Activated CD4-positive, alpha-beta T cell treated with anti-CD3 and anti-CD28 coated beads for 4 hours (primary cell): ENCODE measurements around the gene KPNA2.
"Not testable (repeated sequence)": the region's sequence is repeated elsewhere in the genome, so short reads cannot be mapped to it uniquely, and the experiment has no call there.

ENCODE experiments used
- DNase-seq, 2 donors: peaks; one replicate each; pipeline ENCODE4 v3.0.0-alpha.2; 2020

KPNA2 gene

DNA sequence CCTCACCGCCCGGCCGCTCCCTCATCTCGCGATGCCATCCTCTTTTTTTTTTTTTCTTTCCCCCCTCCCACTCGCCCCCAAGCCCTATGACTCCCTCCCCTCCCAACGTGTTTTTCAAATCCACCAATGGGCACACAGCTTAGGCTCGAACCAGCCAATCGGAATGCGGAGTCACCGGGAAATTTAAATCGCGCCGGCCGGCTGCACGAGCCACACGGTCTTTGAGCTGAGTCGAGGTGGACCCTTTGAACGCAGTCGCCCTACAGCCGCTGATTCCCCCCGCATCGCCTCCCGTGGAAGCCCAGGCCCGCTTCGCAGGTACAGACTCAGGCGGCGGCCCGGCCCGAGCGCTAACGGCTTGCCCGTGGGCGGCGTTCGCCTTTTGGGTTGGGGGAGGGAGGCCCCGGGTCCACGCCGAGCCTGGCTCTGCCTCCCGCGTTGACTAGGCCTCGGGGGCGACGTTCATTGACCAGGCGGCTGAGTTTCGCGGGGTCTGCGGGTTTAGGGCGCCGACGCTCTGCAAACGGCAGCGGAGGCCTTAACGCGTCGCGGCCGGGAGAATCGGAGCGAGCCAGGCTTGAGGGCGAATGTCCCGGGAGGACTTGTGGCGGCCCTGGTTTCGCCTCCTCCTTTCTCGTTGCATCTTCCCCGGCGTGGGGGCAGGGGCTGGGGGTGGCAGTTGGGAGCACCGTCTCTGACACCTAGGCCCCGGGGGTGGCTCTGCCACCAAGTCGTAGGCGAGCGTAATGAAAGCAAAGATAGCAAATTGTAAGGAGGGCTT is at the start of gene KPNA2:
KPNA2 (plus strand) TSS at position 213 of the 781 bp plus-strand sequence. CDS start 1,398 bp downstream, outside the sequence.
- DNase-seq = peak; percentile 87 to 91

DNA sequence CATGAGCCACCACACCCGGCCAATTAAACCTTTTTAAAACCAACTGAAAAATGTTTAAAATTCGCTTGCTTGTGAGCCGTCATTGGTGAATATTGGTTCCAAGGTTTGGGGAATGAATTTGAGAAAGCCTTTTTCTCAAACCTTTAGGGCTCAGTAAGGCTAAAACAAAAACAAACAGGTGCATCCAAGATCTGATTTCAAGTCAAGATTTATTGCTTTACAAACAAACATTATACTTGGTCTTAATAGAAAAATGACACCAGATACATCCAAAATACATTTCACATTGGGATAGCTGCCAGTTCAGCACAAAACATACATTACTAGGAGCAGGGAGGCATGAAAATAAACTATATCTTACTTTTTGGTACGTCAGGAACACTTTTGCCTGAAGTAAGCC is 44.6 kb upstream of the KPNA2 start:
- DNase-seq = no peak

DNA sequence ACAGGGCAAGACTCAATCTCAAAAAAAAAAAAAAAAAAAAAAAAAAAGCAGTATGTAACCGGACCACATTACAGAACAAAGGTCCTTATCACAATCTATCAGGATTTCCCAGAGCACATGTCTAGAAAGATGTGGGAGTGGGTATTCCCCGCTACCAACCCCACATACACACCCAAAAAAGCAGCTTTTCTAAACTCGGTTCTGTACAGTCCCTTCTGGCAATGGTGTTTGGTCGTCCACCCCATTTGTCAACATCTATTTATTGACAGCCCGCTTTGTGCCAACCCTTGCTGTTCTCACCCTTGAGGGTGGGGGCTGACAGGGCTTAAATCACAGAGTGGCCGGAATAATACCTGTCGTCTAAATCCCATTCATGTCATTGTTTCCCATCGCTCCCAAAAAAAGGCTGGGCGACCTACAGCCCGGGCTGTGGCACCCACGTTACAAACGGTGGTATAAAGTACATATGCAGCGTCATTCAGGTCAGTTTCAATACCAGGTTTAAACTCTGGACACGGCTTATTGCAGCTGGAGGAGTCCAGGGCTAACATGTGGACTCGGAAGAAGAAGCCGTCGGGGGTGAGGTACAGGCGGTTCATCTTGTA is 42.9 kb upstream of the KPNA2 start:
- DNase-seq = no peak

DNA sequence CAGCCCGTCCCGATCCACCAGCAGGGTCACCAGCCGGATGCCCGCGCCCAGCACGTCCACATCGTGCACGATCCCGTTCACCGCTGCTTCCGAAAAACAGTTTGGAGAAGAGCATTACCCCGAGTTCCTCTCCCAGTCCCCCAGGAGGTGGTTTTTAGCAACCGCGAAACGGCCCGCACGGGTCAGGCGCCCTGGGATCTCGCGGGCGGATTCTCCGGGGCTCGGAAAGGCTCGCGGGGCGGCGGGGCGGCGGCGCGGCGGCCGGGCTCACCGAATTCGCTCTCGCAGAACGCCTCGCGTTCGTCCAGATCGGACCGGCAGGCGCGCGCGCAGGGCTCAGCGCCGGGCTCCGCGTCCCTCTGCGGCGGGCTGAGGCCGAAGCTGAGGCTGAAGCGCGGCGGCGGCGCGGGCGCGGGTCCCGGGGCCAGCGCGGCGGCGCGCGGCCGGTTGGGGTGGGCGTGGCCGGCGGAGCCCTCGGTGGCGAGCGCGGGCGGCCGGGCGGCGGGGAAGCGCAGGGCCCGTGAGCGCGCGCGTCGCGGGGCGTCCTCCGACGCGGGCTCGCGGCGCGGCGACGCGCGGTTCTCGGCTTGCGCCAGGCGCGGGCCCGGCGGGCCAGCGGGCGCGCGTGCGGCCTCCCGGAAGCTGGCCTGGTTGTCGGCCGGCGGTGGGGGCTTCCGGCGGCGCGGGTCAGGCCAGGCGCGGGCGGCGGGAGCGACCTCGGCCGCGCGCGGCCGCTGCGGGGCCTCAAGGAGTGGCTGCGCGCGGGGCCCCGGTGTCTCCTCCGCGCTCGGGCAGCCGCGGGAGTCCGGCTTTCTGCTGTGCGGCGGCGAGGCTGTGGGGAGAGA is 42.2 kb upstream of the KPNA2 start:
- DNase-seq = peak; percentile 61 to 63

DNA sequence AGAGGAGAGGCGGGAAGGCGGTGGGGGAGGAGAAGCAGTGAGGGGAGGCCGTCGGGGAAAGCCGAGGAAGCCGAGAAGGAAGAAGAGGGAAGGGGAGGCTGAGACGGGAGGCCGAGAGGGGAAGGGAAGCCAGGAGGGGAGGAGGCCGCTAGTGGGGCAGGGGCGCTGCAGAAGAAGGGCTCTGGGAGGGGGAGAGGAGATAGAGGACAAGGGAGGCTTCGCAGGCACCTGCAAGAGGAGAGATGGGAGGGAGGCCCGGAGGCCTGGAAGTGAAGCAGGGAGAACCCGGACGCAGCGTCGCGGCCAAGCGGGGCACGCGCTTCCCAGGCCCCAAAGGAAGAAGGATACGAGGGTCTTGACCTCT is 41.6 kb upstream of the KPNA2 start:
- no peak for DNase-seq

DNA sequence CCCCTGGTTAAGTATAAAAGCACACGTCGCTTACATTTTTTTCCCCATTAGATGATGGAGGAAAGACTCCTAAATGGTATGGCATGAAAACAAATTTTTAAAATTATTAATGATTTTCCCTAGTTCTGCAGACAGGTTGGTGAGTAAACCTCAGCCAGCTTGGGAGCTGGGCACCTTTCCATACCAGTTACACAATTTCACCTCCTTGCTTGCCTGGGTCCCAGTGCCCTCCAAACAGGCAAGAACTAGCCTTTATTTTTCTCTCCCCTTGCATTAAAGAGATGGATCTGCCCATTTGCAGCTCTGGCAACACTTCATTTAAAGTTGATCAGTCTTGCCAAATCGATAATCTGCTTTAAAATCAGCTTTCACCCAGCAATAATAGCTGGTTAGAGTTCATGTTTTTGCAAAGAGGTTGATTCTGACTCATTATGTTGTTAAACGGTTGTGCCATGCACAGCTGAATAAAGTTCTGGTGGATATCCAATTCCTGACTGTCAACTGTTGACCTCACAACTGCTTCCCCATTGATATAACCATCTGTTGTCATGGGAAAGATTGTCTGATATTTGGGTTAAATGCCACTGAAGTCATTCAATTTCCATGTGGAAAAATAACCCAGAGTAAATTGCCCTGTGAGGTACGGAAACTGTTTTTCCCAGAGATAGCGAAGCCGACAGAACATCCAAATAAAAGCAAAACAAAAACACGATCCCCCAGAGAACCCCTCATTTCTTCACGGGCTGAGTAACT is 40.5 kb upstream of the KPNA2 start:
- no peak for DNase-seq

DNA sequence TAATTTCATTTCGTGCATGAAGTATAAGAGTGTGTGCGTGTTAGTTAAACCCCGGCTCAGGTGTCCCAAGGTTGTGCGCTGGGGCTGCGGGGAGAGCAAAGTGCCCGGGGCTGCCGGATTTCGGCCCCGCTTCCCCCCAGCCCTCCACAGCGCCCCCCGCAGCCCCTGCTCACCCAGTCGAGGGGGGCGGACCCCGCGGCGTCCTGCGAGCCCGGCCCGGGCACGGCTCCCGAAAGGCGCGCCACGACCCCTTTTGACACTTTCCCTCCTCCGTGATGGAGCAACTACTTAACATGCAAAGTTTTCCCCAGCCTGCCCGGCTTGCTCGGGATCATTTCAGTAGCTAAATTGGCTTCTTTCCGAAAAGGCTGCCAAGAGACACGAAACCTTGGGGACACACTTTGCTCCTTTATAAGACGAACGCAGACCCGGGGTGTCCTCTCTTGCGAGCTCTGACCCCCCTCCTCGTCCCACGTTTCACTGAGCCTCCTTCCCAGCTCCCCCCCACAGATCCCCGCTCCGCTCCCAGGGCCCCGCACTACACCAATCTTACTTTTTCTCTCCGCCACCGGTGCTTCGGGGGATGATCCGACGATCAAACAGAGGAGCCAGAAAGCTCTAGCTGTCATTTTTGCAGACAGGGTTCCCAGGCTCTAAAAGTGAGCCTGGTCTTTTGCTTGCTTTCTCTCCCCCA is 39.8 kb upstream of the KPNA2 start:
- DNase-seq = no peak

DNA sequence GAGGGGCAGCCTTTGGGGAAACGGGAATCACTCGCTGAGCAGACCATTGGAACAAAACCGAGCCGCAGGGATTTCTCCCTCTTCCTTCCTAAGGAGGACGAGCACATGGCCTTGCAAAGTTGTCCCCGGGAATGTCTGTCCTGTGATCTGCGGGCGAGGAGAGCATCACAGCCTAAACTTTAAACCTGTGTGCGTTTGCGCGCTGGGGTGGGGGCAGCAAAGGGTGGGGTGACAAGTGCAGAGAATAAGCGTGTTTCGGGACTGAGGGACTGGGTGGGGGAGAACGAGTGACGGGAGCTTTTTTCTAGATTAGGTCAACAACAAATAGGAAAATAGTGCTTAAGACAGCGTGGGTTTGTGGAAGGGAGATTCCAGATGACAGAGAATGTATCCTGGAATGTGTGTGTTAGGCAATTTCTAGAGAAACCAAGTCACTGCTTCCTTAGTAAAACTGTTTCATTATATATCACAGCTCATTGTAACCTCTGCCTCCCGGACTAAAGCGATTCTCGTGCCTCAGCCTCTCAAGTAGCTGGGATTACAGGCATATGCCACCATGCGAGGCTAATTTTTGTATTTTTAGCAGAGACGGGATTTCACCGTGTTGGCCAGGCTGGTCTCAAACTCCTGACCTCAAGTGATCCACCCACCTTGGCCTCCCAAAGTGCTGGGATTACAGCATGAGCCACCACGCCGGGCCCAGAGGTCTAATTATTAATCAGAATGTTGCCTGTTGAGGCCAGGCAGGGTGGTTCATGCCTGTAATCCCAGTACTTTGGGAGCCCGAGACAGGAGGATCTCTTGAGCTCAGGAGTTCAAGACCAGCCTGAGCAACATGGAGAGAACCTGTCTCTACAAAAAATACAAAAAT is 39.0 kb upstream of the KPNA2 start, which contains the start of gene C17orf58:
C17orf58 (minus strand) TSS at position 169 of the 871 bp plus-strand sequence. CDS start 271 bp downstream, outside the sequence.
- DNase-seq = peak in 1 of 2 donors; percentile 19

DNA sequence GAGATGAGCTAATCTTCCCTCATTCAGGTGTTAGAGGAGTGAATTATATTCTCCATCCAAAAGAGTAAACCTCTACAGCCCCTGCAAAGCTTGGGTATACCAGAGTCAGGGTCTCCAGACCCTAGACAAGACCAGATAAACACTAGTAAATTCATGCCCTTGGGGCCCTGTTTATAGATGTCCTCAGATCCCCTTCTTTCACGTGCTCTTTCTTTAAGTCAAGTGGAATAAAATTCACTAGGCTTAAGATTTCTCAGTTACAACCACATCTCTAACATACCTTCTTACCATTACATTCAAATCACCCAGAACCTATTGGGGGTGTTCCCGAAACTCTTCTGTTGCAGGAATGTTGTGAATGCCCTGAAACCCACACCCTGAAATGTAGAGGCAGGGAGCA is 37.1 kb upstream of the KPNA2 start:
- no peak for DNase-seq

DNA sequence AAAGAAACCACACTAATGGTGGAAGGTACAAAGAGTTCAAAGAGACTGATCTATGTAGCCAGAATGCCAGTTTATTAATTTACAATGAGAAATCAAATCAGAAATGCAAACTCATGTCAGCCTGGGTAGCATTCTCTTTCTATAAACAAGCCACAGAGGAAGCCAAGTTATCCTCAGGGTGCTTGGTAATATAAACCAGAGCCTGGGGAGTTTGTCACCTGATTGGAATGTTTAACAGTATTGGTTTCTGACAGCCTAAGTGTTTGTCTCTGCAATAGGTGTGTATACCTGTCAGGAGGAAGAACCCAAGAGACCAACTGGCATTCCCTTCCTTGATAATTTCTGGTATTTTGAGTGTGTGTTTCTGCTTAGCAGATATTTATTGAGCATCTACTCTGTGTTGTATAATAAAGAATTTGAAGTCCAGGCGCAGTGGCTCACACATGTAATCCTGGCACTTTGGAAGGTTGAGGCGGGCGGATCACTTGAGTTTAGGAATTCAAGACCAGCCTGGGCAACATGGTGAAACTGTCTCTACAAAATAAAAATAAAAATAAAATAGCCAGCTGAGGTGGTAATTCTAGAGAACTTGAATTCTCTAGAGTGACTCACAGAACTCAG is 36.1 kb upstream of the KPNA2 start:
- DNase-seq = no peak

DNA sequence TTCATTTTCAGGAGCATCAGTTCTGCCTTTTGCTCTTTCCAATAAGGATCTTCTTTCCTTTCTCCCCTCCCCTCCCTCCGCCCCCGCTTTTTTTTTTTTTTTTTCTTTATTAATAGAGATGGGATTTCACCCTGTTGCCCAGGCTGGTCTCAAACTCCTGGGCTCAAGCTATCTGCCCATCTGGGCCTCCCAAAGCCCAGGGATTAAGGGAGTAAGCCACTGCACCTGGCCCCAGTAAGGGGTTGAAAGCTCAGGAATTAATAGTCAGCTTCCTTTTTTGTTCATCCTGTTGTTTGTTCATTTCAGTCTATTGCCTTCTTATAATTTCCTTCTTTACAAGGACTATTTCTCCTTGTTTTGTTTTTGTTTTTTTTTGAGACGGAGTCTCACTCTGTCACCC is 31.3 kb upstream of the KPNA2 start:
- no peak for DNase-seq

DNA sequence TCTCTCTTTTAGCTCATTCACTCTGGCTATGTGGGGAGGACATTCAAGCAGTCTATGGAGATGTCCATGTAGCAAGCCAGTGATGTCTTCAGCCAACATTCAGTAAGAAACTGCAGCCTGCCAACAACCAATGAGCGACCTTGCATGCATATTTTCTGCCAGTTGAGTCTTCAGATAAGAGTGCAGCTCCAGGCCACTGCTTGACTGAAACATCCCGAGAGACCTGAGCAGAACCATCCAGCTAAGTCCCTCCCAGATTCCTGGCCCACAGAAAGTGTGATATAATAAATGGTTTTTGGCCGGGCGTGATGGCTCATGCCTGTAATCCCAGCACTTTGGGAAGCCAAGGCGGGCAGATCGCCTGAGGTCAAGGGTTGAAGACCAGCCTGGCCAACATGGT is 28.7 kb upstream of the KPNA2 start:
- no peak for DNase-seq

DNA sequence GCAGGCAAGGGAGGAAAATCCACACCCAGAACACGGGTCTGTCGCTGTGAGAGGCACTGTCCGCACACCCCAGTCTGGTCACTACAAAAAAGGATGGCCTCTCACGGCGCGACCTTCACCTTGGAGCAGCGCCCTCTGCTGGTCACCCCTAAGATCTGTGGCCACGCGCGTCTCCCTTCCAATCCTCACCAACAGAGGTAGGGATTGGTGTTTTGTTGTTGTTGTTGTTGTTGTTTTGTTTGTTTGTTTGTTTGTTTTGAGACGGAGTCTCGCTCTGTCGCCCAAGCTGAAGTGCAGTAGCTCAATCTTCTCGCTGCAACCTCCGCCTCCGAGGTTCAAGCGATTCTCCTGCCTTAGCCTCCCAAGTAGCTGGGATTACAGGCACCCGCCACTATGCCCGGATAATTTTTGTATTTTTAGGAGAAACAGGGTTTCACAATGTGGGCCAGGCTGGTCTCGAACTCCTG is 24.3 kb upstream of the KPNA2 start:
- DNase-seq = peak; percentile 52 to 54

DNA sequence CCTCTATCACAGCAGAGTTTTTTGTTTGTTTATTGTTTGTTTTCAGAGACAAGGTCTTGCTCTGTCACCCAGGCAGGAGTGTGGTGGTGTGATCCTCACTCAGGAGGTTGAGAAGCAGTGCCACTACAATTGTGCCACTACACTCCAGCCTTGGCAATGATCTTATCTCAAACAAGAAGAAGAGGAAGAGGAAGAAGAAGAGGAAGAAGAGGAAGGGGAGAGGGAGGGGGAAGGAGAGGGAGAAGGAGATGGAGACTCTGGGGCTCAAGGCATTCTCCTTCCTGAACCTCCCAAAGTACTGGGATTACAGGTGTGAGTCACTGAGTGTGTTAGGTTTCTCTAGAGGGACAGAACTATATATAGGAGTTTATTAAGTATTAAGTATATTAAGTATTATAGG is 22.1 kb upstream of the KPNA2 start:
- no peak for DNase-seq

DNA sequence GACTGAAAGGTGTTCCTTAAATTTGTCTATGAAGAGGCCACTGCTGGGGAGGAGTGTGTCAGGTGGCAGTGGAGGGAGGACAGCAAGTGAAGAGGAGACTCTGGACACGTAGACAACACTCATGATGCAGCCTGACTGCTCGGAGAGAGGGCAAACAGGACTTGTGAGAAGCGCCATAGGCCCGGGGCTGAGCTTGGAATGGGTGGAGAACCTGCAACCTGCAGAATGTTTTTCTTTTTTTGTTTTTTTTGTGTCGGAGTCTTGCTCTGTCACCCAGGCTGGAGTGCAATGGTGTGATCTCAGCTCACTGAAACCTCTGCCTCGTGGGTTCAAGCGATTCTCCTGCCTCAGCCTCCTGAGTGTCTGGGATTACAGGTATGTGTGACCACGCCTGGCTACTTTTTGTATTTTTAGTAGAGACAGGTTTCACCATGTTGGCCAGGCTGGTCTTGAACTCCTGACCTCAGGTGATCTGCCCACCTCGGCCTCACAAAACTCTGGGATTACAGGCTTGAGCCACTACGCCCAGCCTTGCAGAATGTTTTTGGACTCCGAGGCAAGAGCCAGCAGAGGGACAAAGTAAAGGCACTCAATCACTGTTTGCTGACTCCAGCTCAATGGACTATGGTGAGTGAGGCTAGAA is 20.3 kb upstream of the KPNA2 start:
- no peak for DNase-seq

DNA sequence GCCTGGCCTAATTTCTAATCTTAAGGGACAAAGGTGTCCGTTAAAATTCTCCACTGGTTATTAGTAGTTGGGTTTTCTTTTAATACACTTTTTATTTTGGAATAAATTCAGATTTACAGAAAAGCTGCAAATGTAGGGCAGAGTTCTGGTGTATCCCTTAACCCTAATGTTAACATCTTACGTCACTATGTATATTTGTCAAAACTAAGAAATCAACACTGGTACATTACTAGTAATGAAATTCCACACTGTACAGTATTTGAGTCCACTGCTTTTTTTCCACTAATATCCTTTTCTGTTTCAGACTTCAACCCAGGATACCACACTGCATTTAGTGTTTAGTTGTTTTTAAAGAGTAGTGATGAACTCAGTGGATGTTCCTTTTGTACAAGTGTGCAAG is 18.7 kb upstream of the KPNA2 start:
- DNase-seq = no peak

DNA sequence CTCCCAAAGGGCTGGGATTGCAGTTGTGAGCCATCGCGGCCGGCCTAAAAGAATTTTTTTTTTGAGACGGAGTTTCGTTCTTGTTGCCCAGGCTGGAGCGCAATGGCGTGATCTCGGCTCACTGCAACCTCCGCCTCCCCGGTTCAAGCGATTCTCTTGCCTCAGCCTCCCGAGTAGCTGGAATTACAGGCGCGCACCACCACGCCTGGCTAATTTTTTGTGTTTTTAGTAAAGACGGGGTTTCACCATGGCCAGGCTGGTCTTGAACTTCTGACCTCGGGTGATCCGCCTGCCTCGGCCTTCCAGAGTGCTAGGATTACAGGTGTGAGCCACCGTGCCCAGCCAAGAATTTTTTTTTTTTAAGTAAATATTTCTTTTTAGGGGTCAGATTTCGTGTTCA is 17.0 kb upstream of the KPNA2 start:
- not testable (repeated sequence) for DNase-seq

DNA sequence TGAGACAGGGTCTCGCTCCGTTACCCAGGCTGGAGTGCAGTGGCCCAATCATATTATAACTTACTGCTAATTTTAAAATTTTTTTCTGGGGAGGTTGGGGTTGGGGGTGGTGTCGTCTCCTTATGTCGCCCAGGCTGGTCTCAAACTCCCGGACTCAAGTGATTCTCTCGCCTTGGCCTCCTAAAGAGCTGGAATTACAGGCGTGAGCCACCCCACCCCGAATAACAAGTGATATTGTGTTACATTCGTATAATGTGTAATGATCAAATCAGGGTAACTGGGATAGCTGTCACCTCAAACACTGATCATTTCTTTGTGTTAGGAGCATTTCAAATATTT is 16.2 kb upstream of the KPNA2 start:
- DNase-seq = no peak

DNA sequence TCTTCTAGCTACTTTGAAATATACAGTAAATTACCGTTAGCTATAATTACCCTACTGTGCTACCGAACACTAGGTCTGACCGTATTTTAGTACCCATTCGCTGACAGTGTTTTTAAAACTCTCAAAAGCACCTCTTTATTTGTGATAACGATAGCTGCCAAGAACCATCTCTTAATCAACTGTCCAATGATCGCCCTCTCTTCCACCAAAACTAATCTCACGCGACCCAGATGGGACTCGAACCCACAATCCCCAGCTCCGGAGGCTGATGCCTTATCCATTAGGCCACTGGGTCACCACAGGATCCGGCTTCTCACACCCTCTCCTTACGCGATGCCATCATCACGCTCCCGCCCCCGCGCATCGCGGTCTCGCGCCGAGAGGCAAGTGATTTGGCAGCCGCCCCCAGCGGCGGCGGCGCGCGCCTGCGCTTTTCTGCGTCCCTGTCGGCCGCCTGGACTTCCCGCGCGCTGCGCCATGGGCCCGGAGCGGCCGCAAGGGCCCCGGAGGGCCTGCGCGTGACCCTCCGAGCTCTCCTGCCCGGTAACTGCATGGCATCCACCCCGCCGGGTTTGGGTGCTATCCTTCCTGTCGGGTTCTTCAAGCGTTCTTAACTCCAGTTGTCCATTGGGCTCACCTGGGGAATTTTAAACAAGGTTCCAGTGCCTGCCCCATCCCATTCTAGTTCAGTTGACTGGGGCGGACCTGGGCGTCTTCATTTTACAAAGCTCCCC is 15.7 kb upstream of the KPNA2 start:
- DNase-seq = peak; percentile 94 to 98

DNA sequence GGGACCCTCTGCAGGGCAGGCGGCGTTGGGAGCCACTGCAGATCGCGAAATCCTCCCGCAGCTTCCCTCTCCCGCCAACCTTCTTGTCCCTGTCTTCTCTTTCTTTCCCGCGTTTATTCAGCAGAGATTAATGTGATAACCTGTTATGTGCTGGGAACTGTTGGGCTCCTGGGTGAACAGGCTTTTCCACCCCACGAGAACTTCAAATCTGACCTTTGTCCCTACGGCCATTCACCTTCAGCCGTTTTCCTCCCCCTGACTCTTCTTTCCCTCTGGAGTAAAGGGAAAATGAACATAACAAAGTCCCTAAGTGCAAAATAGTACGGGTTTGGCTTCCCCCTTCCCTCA is 15.2 kb upstream of the KPNA2 start:
- no peak for DNase-seq
